A549 (cell line): ENCODE data around the gene MINDY1. TPM values are rescaled to one million over a fixed set of nuclear protein-coding genes. Genes with fewer than 3 reads are reported as not detected.

Source experiments
- ATAC-seq, 2 experiments: fragments of 200-7000 bp in 1 of 2; fragments of >200 bp in 1 of 2; cut with Nextera tagmentation in 1 of 2; cut with Tn5 transposase in 1 of 2; 3 replicates each; pipeline versions ENCODE4 v1.8.0 to v1.9.1; 2018 to 2020; ENCODE audit warnings: mild to moderate bottlenecking in 1 of 2, moderate library complexity in 1 of 2
- CTCF ChIA-PET: fragments of 300-600 bp; sonication (Branson Sonifier 250); formaldehyde crosslinking; extraction: SDS; loops from one replicate; lab custom pipeline; 2021; ENCODE audit warnings: antibody characterized with exemption, inconsistent platforms; lab: Yijun Ruan, JAX
- POLR2A ChIA-PET: fragments of 350-600 bp; formaldehyde crosslinking; extraction: SDS; loops from one replicate; lab custom pipeline; 2021; ENCODE audit warnings: antibody characterized with exemption, inconsistent platforms; lab: Yijun Ruan, JAX
- DNase-seq, 2 experiments: peaks; one replicate each; pipeline versions ENCODE4 v3.0.0 to v3.0.0-alpha.2; 2011 to 2016; ENCODE audit warnings: low read depth in 1 of 2, low spot score in 1 of 2
- FAIRE-seq: peaks from 2 replicates; lab custom pipeline; 2011; peaks lifted over from hg19 to GRCh38; lab: Jason Lieb, UNC
- H3K27ac ChIP-seq, 2 experiments: fragments of >200 bp; sonication (Bioruptor Twin); formaldehyde crosslinking; 3 replicates each; pipeline ENCODE4 v1.5.1; 2016 to 2017
- H3K4me1 ChIP-seq: fragments of >200 bp; sonication (Bioruptor Twin); formaldehyde crosslinking; 3 replicates; pipeline ENCODE4 v1.6.1; 2016
- H3K4me2 ChIP-seq: fragments of >200 bp; sonication (Bioruptor Twin); formaldehyde crosslinking; 3 replicates; pipeline ENCODE4 v1.6.1; 2016
- H3K4me3 ChIP-seq: fragments of >200 bp; sonication (Bioruptor Twin); formaldehyde crosslinking; 3 replicates; pipeline ENCODE4 v1.5.1; 2016
- H3K9me3 ChIP-seq: fragments of >200 bp; sonication (Bioruptor Twin); formaldehyde crosslinking; 3 replicates; pipeline ENCODE4 v1.6.1; 2016
- ATOH8 ChIP-seq: fragments of 250-450 bp; sonication (Bioruptor Pico); IDR thresholded peaks from 2 replicates; pipeline ENCODE4 v1.5.0; 2020; ENCODE audit warnings: low read depth, mild to moderate bottlenecking, moderate library complexity
- CBX2 ChIP-seq: fragments of 200-600 bp; sonication (generic); IDR thresholded peaks from 2 replicates; pipeline ENCODE4 v1.6.1; 2016; ENCODE audit warnings: low read depth, mild to moderate bottlenecking, borderline replicate concordance
- CBX8 ChIP-seq: fragments of 200-600 bp; sonication (generic); IDR thresholded peaks from 2 replicates; pipeline ENCODE4 v1.6.1; 2016
- CEBPB ChIP-seq, 2 experiments: fragments of >200 bp in 1 of 2; sonication (Bioruptor Twin) in 1 of 2; formaldehyde crosslinking in 1 of 2; IDR thresholded peaks; 2 replicates each; pipeline ENCODE4 v1.6.1; 2012 to 2016
- EHF ChIP-seq: fragments of 250-450 bp; sonication (Bioruptor Pico); IDR thresholded peaks from 2 replicates; pipeline ENCODE4 v1.5.0; 2020; ENCODE audit warnings: mild to moderate bottlenecking
- EHMT2 ChIP-seq: fragments of 200-600 bp; sonication (generic); IDR thresholded peaks from 2 replicates; pipeline ENCODE4 v1.6.1; 2016; ENCODE audit warnings: antibody characterized with exemption, low read depth, mild to moderate bottlenecking, moderate library complexity
- EP300 ChIP-seq, 2 experiments: fragments of >200 bp; sonication (Bioruptor Twin); formaldehyde crosslinking; IDR thresholded peaks; 2 replicates in 1 of 2; 3 replicates in 1 of 2; pipeline ENCODE4 v1.6.1; 2016 to 2017
- FOSB ChIP-seq: fragments of 250-450 bp; sonication (Bioruptor Pico); IDR thresholded peaks from 2 replicates; pipeline ENCODE4 v1.5.0; 2020; ENCODE audit warnings: mild to moderate bottlenecking, moderate library complexity
- FOSL2 ChIP-seq, 2 experiments: fragments of 450-650 bp in 1 of 2; fragments of >200 bp in 1 of 2; sonication (Bioruptor Twin) in 1 of 2; formaldehyde crosslinking; IDR thresholded peaks; 2 replicates each; pipeline versions ENCODE4 v1.5.0 to v1.6.1; 2016 to 2020; ENCODE audit warnings: mild to moderate bottlenecking in 1 of 2, moderate library complexity in 1 of 2
- FOXS1 ChIP-seq: fragments of 250-450 bp; sonication (Bioruptor Pico); IDR thresholded peaks from 2 replicates; pipeline ENCODE4 v1.5.0; 2020; ENCODE audit warnings: mild to moderate bottlenecking, moderate library complexity
- HDAC2 ChIP-seq: fragments of 200-600 bp; sonication (generic); IDR thresholded peaks from 2 replicates; pipeline ENCODE4 v1.6.1; 2016
- HEYL ChIP-seq: fragments of 250-450 bp; sonication (Bioruptor Pico); IDR thresholded peaks from 2 replicates; pipeline ENCODE4 v1.8.0; 2021; ENCODE audit warnings: mild to moderate bottlenecking, moderate library complexity
- HOXB5 ChIP-seq: fragments of 250-450 bp; sonication (Bioruptor Pico); IDR thresholded peaks from 2 replicates; pipeline ENCODE4 v1.5.0; 2020; ENCODE audit warnings: mild to moderate bottlenecking, moderate library complexity
- JUN ChIP-seq, 2 experiments: fragments of >200 bp; sonication (Bioruptor Twin); formaldehyde crosslinking; IDR thresholded peaks; 2 replicates in 1 of 2; 3 replicates in 1 of 2; pipeline ENCODE4 v1.6.1; 2016 to 2017
- MAFK ChIP-seq: fragments of 450-650 bp; IDR thresholded peaks from 2 replicates; pipeline ENCODE4 v1.6.1; 2014; ENCODE audit not compliant: partially characterized antibody
- MYC ChIP-seq: IDR thresholded peaks from 2 replicates; pipeline ENCODE4 v1.6.1; 2012; ENCODE audit warnings: mild to moderate bottlenecking, inconsistent platforms, low read length, improper control_type of control experiment, borderline replicate concordance
- NFE2L2 ChIP-seq: fragments of 150-350 bp; conservative IDR thresholded peaks from 2 replicates; pipeline ENCODE4 v1.6.1; 2014; ENCODE audit warnings: low read length
- NPAS2 ChIP-seq: fragments of 250-450 bp; sonication (Bioruptor Pico); IDR thresholded peaks from 2 replicates; pipeline ENCODE4 v1.8.0; 2022; ENCODE audit warnings: mild to moderate bottlenecking, moderate library complexity, borderline replicate concordance
- PBX3 ChIP-seq: IDR thresholded peaks from 2 replicates; pipeline ENCODE4 v1.6.1; 2012
- PHF8 ChIP-seq: fragments of 200-600 bp; sonication (generic); IDR thresholded peaks from 2 replicates; pipeline ENCODE4 v1.6.1; 2016; ENCODE audit warnings: low read depth, mild to moderate bottlenecking, antibody characterized with exemption, moderate library complexity, borderline replicate concordance
- POLR2AphosphoS2 ChIP-seq: conservative IDR thresholded peaks from 2 replicates; pipeline ENCODE4 v1.6.1; 2012; ENCODE audit warnings: low read length, improper control_type of control experiment, inconsistent platforms
- RAD21 ChIP-seq, 2 experiments: fragments of >200 bp in 1 of 2; sonication (Bioruptor Twin) in 1 of 2; formaldehyde crosslinking in 1 of 2; IDR thresholded peaks in 1 of 2; conservative IDR thresholded peaks in 1 of 2; 2 replicates in 1 of 2; 3 replicates in 1 of 2; pipeline ENCODE4 v1.6.1; 2012 to 2018; ENCODE audit warnings: inconsistent platforms in 1 of 2
- RCOR1 ChIP-seq: fragments of 150-350 bp; IDR thresholded peaks from 2 replicates; pipeline ENCODE4 v1.6.1; 2014; ENCODE audit warnings: antibody characterized with exemption, low read length, low read depth
- RFX5 ChIP-seq: fragments of 450-650 bp; IDR thresholded peaks from 2 replicates; pipeline ENCODE4 v1.7.1; 2014; ENCODE audit warnings: antibody characterized with exemption, mild to moderate bottlenecking, moderate library complexity
- SMC3 ChIP-seq: fragments of >200 bp; sonication (Bioruptor Twin); formaldehyde crosslinking; IDR thresholded peaks from 3 replicates; pipeline ENCODE4 v1.6.1; 2018; ENCODE audit warnings: inconsistent platforms
- ZC3H11A ChIP-seq: fragments of 450-650 bp; IDR thresholded peaks from 2 replicates; pipeline ENCODE4 v1.6.1; 2014; ENCODE audit warnings: antibody characterized with exemption, mild to moderate bottlenecking
- ZNF302 ChIP-seq: fragments of 250-450 bp; sonication (Bioruptor Pico); IDR thresholded peaks from 2 replicates; pipeline ENCODE4 v1.9.0; 2021; ENCODE audit warnings: inconsistent platforms, mild to moderate bottlenecking, moderate library complexity
- ZSCAN20 ChIP-seq: fragments of 250-450 bp; sonication (Bioruptor Pico); IDR thresholded peaks from 2 replicates; pipeline ENCODE4 v1.8.0; 2022; ENCODE audit warnings: mild to moderate bottlenecking, moderate library complexity
- WGBS: methylation state at CpG from one replicate; pipeline ENCODE4 v1.1.6; 2017; ENCODE audit errors: missing lambda C conversion rate; 5-methylcytosine and 5-hydroxymethylcytosine counted together
- polyA plus RNA-seq, 4 experiments: library from polyadenylated mRNA; depleted of rRNA in 3 of 4; stranded (reverse); fragments of >200 nt; fragmentation: RNase III in 1 of 4; extraction: RNeasy Plus Mini Kit Qiagen cat#74134 plus additional on column Dnase treatment in 1 of 4; gene quantifications; 2 replicates in 3 of 4; 3 replicates in 1 of 4; pipeline ENCODE4 v1.2.3, GENCODE V29; 2011 to 2017
- TF ChIP-seq, protein P1 (sequence below): fragments of 250-450 bp; sonication (Bioruptor Pico); IDR thresholded peaks from 2 replicates; pipeline ENCODE4 v1.5.0; 2021; ENCODE audit warnings: mild to moderate bottlenecking, moderate library complexity, borderline replicate concordance
- TF ChIP-seq, protein P2 (sequence below): fragments of >200 bp; sonication (Bioruptor Twin); formaldehyde crosslinking; IDR thresholded peaks from 2 replicates; pipeline ENCODE4 v1.6.1; 2016

The MINDY1 gene
- polyA plus RNA-seq, 2 of the 4 experiments (the other 2 are of a cell fraction), result 4.8 to 5.2 TPM

DNA sequence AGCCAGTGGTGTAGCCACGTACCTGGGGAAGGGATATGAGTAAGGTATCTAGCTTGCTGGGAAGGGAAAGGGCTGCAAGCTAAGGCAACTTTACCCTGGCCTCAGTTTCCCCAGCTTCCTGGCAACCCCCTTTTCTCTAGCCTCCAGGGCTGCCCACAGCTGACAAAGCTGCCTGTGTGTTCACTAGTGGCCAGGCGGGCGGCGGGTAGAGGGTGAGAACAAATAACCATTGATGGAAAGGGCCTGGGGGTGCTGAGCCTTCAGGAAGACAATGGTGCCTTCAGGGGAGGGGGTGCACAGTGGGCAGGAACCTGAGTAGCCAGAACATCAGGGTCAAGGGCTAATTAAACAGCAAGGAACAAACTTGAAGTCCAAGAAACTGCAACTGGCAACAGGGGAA, 38.2 kb downstream of the MINDY1 start:
- Histone ChIP-seq H3K9me3 (no peaks in the 10 kb centered on the region), H3K4me3 (no peak overlapping the region), H3K4me2 (no peak overlapping the region), H3K4me1 (peaks cover 40% of the 10 kb centered on the region), H3K27ac (no peak overlapping the region)
- CTCF ChIA-PET, result interaction anchor here (1.0 to 4.8 kb wide), 5 partner anchors 10 to 408 kb away, joined by 3 to 44 read pairs (median 4); partner anchors contain the start of genes ANXA9 and MINDY1
- 100% methylated on average over 4 of the region's 4 CpGs for WGBS
- TF ChIP-seq PHF8, result no peak
- TF ChIP-seq RFX5, result no peak
- TF ChIP-seq ATOH8 (CRISPR knock-in tag), result no peak
- no peak for TF ChIP-seq CEBPB (IDR thresholded peaks at IDR 0.05)
- no peak for TF ChIP-seq HOXB5 (CRISPR knock-in tag)
- no peak for TF ChIP-seq NFE2L2
- no peak for TF ChIP-seq EP300 (IDR thresholded peaks at IDR 0.05)
- TF ChIP-seq ZC3H11A, result no peak
- TF ChIP-seq, protein P1, sequence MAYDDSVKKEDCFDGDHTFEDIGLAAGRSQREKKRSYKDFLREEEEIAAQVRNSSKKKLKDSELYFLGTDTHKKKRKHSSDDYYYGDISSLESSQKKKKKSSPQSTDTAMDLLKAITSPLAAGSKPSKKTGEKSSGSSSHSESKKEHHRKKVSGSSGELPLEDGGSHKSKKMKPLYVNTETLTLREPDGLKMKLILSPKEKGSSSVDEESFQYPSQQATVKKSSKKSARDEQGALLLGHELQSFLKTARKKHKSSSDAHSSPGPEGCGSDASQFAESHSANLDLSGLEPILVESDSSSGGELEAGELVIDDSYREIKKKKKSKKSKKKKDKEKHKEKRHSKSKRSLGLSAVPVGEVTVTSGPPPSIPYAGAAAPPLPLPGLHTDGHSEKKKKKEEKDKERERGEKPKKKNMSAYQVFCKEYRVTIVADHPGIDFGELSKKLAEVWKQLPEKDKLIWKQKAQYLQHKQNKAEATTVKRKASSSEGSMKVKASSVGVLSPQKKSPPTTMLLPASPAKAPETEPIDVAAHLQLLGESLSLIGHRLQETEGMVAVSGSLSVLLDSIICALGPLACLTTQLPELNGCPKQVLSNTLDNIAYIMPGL (CRISPR knock-in tag), result no peak
- no peak for TF ChIP-seq POLR2AphosphoS2
- DNase-seq, result no peak
- POLR2A ChIA-PET, result no interaction called here
- FAIRE-seq, result no peak
- no peak for ATAC-seq

DNA sequence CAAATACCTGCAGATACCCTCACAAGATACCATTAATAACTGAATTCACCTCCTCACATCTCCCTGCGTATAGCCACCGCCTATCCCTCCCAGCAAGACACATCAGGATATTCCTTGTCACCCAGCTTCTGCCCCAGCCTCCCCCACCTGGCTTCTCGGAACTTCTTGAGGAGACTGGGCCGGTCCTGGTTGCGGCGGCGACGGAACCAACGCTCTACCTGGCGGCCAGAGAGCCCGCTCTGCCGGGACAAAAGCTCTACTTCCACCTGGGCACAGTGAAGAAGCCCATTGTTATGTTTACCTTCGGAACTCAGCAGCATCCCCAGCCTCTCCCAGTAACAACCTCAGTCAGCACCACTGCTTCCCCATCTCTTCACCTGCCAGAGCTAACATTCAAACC, 38.8 kb downstream of the MINDY1 start:
- 94% methylated on average over 12 of the region's 13 CpGs for WGBS
- POLR2A ChIA-PET, result no interaction called here
- no peak for TF ChIP-seq JUN (IDR thresholded peaks at IDR 0.05)
- no peak for TF ChIP-seq MYC
- TF ChIP-seq FOSL2 (IDR thresholded peaks at IDR 0.05), result no peak
- TF ChIP-seq FOSL2 (CRISPR knock-in tag; IDR thresholded peaks at IDR 0.05), result no peak
- TF ChIP-seq HEYL, result no peak
- no peak for TF ChIP-seq HDAC2
- TF ChIP-seq NPAS2, result no peak
- TF ChIP-seq ZSCAN20 (CRISPR knock-in tag), result no peak
- no peak for TF ChIP-seq PHF8
- no peak for TF ChIP-seq FOSB
- no peak for TF ChIP-seq PBX3
- TF ChIP-seq EP300 (IDR thresholded peaks at IDR 0.05), result no peak

GRCh38 chr1:150966011-150966410, 40.7 kb downstream of the MINDY1 start:
- peaks cover 18% of the 10 kb centered on the region for H3K4me1 ChIP-seq
- no peak overlapping the region for H3K27ac ChIP-seq
- H3K4me3 ChIP-seq, result no peak overlapping the region
- H3K4me2 ChIP-seq, result no peak overlapping the region
- no peaks in the 10 kb centered on the region for H3K9me3 ChIP-seq
- no peak for FAIRE-seq
- TF ChIP-seq, protein P1 (CRISPR knock-in tag), result no peak
- TF ChIP-seq CEBPB (IDR thresholded peaks at IDR 0.05) (no peak), RFX5 (no peak), ZSCAN20 (CRISPR knock-in tag) (no peak), NFE2L2 (no peak), HEYL (no peak), RCOR1 (no peak), MAFK (no peak), ZNF302 (CRISPR knock-in tag) (no peak), FOXS1 (no peak), SMC3 (no peak), RAD21 (conservative IDR thresholded peaks at IDR 0.05 in 1 of 2, IDR thresholded peaks at IDR 0.05 in 1 of 2) (no peak), CBX2 (no peak), CBX8 (no peak), EHMT2 (no peak), EHF (CRISPR knock-in tag) (no peak)
- TF ChIP-seq, protein P2, sequence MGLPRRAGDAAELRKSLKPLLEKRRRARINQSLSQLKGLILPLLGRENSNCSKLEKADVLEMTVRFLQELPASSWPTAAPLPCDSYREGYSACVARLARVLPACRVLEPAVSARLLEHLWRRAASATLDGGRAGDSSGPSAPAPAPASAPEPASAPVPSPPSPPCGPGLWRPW, result no peak
- TF ChIP-seq, all 56 proteins: peak for 0
- ATAC-seq, result no peak
- WGBS, result 77% methylated on average over 6 of the region's 6 CpGs
- CTCF ChIA-PET, result interaction anchor here (0.8 to 4.8 kb wide), 7 partner anchors 8 to 40 kb away, joined by 3 to 44 read pairs (median 5); partner anchors contain the start of genes ANXA9, CERS2 and MINDY1
- DNase-seq, result no peak
- POLR2A ChIA-PET, result interaction anchor here (1.1 kb wide), 1 partner anchor 8 kb away, joined by 3 read pairs; no protein-coding TSS in a partner anchor

More for the DNA sequence above, 38.8 kb downstream of the MINDY1 start:
- DNase-seq, result no peak
- H3K4me3 ChIP-seq, result no peak overlapping the region
- H3K4me2 ChIP-seq, result no peak overlapping the region
- peaks cover 37% of the 10 kb centered on the region for H3K4me1 ChIP-seq
- FAIRE-seq, result no peak
- no peaks in the 10 kb centered on the region for H3K9me3 ChIP-seq
- H3K27ac ChIP-seq, result no peak overlapping the region
- CTCF ChIA-PET, result interaction anchor here (1.1 to 4.8 kb wide), 3 partner anchors 9 to 38 kb away, joined by 3 to 44 read pairs (median 10); partner anchors contain the start of genes ANXA9 and MINDY1
- ATAC-seq, result no peak
